Right lobe of liver (tissue), 4 donors: ENCODE results near the gene SPCS1.

Experiments used
- CTCF ChIP-seq, 4 donors: fragments of 200-600 bp in 3 of 4; fragments of 450-650 bp in 1 of 4; IDR thresholded peaks; one replicate each; pipeline versions ENCODE4 v1.5.1 to v1.8.0; 2016 to 2022; ENCODE audit warnings: antibody characterized with exemption in 4 of 4, mild to moderate bottlenecking in 2 of 4
- POLR2A ChIP-seq: fragments of 450-650 bp; IDR thresholded peaks from one replicate; pipeline ENCODE4 v1.6.1; 2017; ENCODE audit warnings: antibody characterized with exemption, mild to moderate bottlenecking
- donor health status: DM: no; HTN: no; CAD: no.
- donor health status: DM: no; HTN: no; CAD: no.
- donor health status: DM: no; HTN: yes; CAD: no.

- TF ChIP-seq CTCF (IDR thresholded peaks at IDR 0.05) (no peak), POLR2A (no peak)
Measured at GRCh38 chr3:52670621-52671521, 35.0 kb upstream of the SPCS1 start.
